Central memory CD4-positive, alpha-beta T cell (primary cell): ENCODE measurements around the gene MCL1.
"Not testable (repeated sequence)": the region's sequence is repeated elsewhere in the genome, so short reads cannot be mapped to it uniquely, and the experiment has no call there.

Source experiments
- DNase-seq: peaks from one replicate; pipeline ENCODE4 v3.0.0; 2022

MCL1 gene

GRCh38 chr1:150567717-150568593 lies 11.5 kb downstream of the MCL1 start:
- peak; percentile 35 for DNase-seq

GRCh38 chr1:150567341-150567716 lies 12.1 kb downstream of the MCL1 start:
- peak; percentile 80 for DNase-seq

GRCh38 chr1:150566589-150567340 lies 12.6 kb downstream of the MCL1 start:
- DNase-seq: no peak

- DNase-seq: not testable (repeated sequence)
Observed at GRCh38 chr1:150565240-150565991, 14.0 kb downstream of the MCL1 start.

- DNase-seq: peak; percentile 39
Observed at GRCh38 chr1:150564051-150564991, 15.1 kb downstream of the MCL1 start.

GRCh38 chr1:150563340-150564038 lies 15.9 kb downstream of the MCL1 start:
- peak; percentile 83 for DNase-seq

- peak; percentile 60 for DNase-seq
Observed at GRCh38 chr1:150562446-150563339, 16.7 kb downstream of the MCL1 start.

- DNase-seq: peak; percentile 74
Observed at GRCh38 chr1:150561974-150562445, 17.4 kb downstream of the MCL1 start.

GRCh38 chr1:150561254-150561973 lies 18.0 kb downstream of the MCL1 start:
- DNase-seq: peak; percentile 64

- DNase-seq: peak; percentile 63
Observed at GRCh38 chr1:150560576-150561253, 18.7 kb downstream of the MCL1 start.

GRCh38 chr1:150560011-150560438 lies 19.4 kb downstream of the MCL1 start:
- peak; percentile 68 for DNase-seq

- no peak for DNase-seq
Observed at GRCh38 chr1:150559656-150560010, 19.8 kb downstream of the MCL1 start.

- DNase-seq: no peak
Observed at GRCh38 chr1:150558761-150559655, 20.4 kb downstream of the MCL1 start.

- no peak for DNase-seq
Observed at GRCh38 chr1:150558303-150558704, 21.1 kb downstream of the MCL1 start.

- no peak for DNase-seq
Observed at GRCh38 chr1:150557813-150558212, 21.6 kb downstream of the MCL1 start.

GRCh38 chr1:150557065-150557600 lies 22.3 kb downstream of the MCL1 start:
- DNase-seq: no peak
